GM12878 (cell line): ENCODE measurements around the gene PROSER3. TPM values are rescaled to one million over a fixed set of nuclear protein-coding genes. Genes with fewer than 3 reads are reported as not detected.

Experiments used
- CBFB ChIP-seq: IDR thresholded peaks from 2 replicates; pipeline ENCODE4 v1.6.1; 2016; ENCODE audit warnings: antibody characterized with exemption, low read depth
- KAT2A ChIP-seq: conservative IDR thresholded peaks from 2 replicates; pipeline ENCODE4 v1.6.1; 2011; ENCODE audit warnings: low read depth, low read length; ENCODE audit not compliant: control insufficient read depth
- MXI1 ChIP-seq: fragments of 150-350 bp; IDR thresholded peaks from 2 replicates; pipeline ENCODE4 v1.6.1; 2011; ENCODE audit warnings: low read depth, mild to moderate bottlenecking, inconsistent platforms, low read length, improper control_type of control experiment
- MYC ChIP-seq: IDR thresholded peaks from 2 replicates; pipeline ENCODE4 v1.6.1; 2011; ENCODE audit warnings: mild to moderate bottlenecking, low read length, moderate library complexity, inconsistent platforms; ENCODE audit not compliant: insufficient read depth, insufficient replicate concordance, insufficient read length, severe bottlenecking
- NFYB ChIP-seq: IDR thresholded peaks from 2 replicates; pipeline ENCODE4 v1.6.1; 2011; ENCODE audit warnings: low read depth, mild to moderate bottlenecking, low read length, improper control_type of control experiment, moderate library complexity; ENCODE audit not compliant: insufficient read depth
- POU2F2 ChIP-seq: IDR thresholded peaks from 3 replicates; pipeline ENCODE4 v1.6.1; 2011; ENCODE audit warnings: low read depth, mild to moderate bottlenecking, low read length, borderline replicate concordance
- RFX5 ChIP-seq: IDR thresholded peaks from 2 replicates; pipeline ENCODE4 v1.6.1; 2011; ENCODE audit warnings: low read depth, low read length, improper control_type of control experiment
- SP1 ChIP-seq: IDR thresholded peaks from one replicate; pipeline ENCODE4 v1.6.1; 2011; ENCODE audit warnings: low read depth, low read length
- STAT1 ChIP-seq: fragments of 450-650 bp; conservative IDR thresholded peaks from 2 replicates; pipeline ENCODE4 v1.6.1; 2014; ENCODE audit warnings: antibody characterized with exemption, mild to moderate bottlenecking
- TBL1XR1 ChIP-seq: IDR thresholded peaks from 2 replicates; pipeline ENCODE4 v1.6.1; 2012; ENCODE audit warnings: low read depth, low read length, improper control_type of control experiment
- ZBED1 ChIP-seq: IDR thresholded peaks from 2 replicates; pipeline ENCODE4 v1.6.1; 2016; ENCODE audit warnings: borderline replicate concordance
- polyA plus RNA-seq, 11 experiments: library from polyadenylated mRNA; depleted of rRNA in 4 of 11; unstranded in 6 of 11; stranded (reverse) in 5 of 11; fragments of >200 nt; fragmentation: Nextera tagmentation in 4 of 11; fragmentation: Illumina TruSeq in 1 of 11; extraction: Ambion mirVana in 4 of 11; extraction: Trizol in 1 of 11; gene quantifications; 1 replicate in 1 of 11; 2 replicates in 10 of 11; pipeline versions ENCODE4 v1.2.1 to v1.2.3, GENCODE V29; 2011 to 2016; ENCODE audit warnings: inconsistent platforms in 2 of 11, missing spikeins in 2 of 11, low read depth in 1 of 11
- total RNA-seq, 4 experiments: library from RNA; depleted of rRNA in 3 of 4; stranded (reverse); fragments of >200 nt in 3 of 4; fragmentation: Illumina TruSeq in 1 of 4; extraction: Trizol in 1 of 4; gene quantifications; 2 replicates each; pipeline versions ENCODE4 v1.2.1 to v1.2.3, GENCODE V29; 2013 to 2021
- TF ChIP-seq, protein P1 (sequence below): IDR thresholded peaks from 2 replicates; pipeline ENCODE4 v1.6.1; 2012; ENCODE audit warnings: low read depth, low read length, improper control_type of control experiment
- TF ChIP-seq, protein P2 (sequence below): fragments of 450-650 bp; IDR thresholded peaks from 2 replicates; pipeline ENCODE4 v1.6.1; 2017; ENCODE audit warnings: mild to moderate bottlenecking
- TF ChIP-seq, protein P3 (sequence below): fragments of 450-650 bp; IDR thresholded peaks from 2 replicates; pipeline ENCODE4 v1.6.1; 2017; ENCODE audit warnings: mild to moderate bottlenecking, moderate library complexity
- TF ChIP-seq, protein P4 (sequence below), 3 experiments: IDR thresholded peaks in 2 of 3; conservative IDR thresholded peaks in 1 of 3; 2 replicates each; pipeline ENCODE4 v1.5.1; 2011; ENCODE audit warnings: low read depth in 3 of 3, low read length in 3 of 3, mild to moderate bottlenecking in 3 of 3, control low read depth in 2 of 3, moderate library complexity in 2 of 3, inconsistent platforms in 1 of 3, mixed read lengths in 1 of 3; ENCODE audit not compliant: control insufficient read depth in 2 of 3, insufficient read depth in 1 of 3; ENCODE audit errors: extremely low read depth in 1 of 3
- TF ChIP-seq, protein P5 (sequence below): fragments of 450-650 bp; IDR thresholded peaks from 2 replicates; pipeline ENCODE4 v1.6.1; 2018; ENCODE audit warnings: mild to moderate bottlenecking, low read depth, moderate library complexity; ENCODE audit not compliant: partially characterized antibody

The PROSER3 gene
- total and polyA plus RNA-seq, 10 of the 15 experiments (the other 5 are each of a cell fraction or from before 2014, with no cell fraction given): 0.85 to 25.1 (median 9.6) TPM

- TF ChIP-seq, protein P1, sequence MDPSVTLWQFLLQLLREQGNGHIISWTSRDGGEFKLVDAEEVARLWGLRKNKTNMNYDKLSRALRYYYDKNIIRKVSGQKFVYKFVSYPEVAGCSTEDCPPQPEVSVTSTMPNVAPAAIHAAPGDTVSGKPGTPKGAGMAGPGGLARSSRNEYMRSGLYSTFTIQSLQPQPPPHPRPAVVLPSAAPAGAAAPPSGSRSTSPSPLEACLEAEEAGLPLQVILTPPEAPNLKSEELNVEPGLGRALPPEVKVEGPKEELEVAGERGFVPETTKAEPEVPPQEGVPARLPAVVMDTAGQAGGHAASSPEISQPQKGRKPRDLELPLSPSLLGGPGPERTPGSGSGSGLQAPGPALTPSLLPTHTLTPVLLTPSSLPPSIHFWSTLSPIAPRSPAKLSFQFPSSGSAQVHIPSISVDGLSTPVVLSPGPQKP: peak; percentile 78
- TF ChIP-seq, protein P2, sequence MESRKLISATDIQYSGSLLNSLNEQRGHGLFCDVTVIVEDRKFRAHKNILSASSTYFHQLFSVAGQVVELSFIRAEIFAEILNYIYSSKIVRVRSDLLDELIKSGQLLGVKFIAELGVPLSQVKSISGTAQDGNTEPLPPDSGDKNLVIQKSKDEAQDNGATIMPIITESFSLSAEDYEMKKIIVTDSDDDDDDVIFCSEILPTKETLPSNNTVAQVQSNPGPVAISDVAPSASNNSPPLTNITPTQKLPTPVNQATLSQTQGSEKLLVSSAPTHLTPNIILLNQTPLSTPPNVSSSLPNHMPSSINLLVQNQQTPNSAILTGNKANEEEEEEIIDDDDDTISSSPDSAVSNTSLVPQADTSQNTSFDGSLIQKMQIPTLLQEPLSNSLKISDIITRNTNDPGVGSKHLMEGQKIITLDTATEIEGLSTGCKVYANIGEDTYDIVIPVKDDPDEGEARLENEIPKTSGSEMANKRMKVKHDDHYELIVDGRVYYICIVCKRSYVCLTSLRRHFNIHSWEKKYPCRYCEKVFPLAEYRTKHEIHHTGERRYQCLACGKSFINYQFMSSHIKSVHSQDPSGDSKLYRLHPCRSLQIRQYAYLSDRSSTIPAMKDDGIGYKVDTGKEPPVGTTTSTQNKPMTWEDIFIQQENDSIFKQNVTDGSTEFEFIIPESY: no peak
- TF ChIP-seq, protein P3, sequence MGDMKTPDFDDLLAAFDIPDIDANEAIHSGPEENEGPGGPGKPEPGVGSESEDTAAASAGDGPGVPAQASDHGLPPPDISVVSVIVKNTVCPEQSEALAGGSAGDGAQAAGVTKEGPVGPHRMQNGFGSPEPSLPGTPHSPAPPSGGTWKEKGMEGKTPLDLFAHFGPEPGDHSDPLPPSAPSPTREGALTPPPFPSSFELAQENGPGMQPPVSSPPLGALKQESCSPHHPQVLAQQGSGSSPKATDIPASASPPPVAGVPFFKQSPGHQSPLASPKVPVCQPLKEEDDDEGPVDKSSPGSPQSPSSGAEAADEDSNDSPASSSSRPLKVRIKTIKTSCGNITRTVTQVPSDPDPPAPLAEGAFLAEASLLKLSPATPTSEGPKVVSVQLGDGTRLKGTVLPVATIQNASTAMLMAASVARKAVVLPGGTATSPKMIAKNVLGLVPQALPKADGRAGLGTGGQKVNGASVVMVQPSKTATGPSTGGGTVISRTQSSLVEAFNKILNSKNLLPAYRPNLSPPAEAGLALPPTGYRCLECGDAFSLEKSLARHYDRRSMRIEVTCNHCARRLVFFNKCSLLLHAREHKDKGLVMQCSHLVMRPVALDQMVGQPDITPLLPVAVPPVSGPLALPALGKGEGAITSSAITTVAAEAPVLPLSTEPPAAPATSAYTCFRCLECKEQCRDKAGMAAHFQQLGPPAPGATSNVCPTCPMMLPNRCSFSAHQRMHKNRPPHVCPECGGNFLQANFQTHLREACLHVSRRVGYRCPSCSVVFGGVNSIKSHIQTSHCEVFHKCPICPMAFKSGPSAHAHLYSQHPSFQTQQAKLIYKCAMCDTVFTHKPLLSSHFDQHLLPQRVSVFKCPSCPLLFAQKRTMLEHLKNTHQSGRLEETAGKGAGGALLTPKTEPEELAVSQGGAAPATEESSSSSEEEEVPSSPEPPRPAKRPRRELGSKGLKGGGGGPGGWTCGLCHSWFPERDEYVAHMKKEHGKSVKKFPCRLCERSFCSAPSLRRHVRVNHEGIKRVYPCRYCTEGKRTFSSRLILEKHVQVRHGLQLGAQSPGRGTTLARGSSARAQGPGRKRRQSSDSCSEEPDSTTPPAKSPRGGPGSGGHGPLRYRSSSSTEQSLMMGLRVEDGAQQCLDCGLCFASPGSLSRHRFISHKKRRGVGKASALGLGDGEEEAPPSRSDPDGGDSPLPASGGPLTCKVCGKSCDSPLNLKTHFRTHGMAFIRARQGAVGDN: no peak
- TF ChIP-seq, protein P4, sequence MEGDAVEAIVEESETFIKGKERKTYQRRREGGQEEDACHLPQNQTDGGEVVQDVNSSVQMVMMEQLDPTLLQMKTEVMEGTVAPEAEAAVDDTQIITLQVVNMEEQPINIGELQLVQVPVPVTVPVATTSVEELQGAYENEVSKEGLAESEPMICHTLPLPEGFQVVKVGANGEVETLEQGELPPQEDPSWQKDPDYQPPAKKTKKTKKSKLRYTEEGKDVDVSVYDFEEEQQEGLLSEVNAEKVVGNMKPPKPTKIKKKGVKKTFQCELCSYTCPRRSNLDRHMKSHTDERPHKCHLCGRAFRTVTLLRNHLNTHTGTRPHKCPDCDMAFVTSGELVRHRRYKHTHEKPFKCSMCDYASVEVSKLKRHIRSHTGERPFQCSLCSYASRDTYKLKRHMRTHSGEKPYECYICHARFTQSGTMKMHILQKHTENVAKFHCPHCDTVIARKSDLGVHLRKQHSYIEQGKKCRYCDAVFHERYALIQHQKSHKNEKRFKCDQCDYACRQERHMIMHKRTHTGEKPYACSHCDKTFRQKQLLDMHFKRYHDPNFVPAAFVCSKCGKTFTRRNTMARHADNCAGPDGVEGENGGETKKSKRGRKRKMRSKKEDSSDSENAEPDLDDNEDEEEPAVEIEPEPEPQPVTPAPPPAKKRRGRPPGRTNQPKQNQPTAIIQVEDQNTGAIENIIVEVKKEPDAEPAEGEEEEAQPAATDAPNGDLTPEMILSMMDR (IDR thresholded peaks at IDR 0.05 in 2 of 3, conservative IDR thresholded peaks at IDR 0.05 in 1 of 3; ENCODE audit: control insufficient read depth in 2 of 3, extremely low read depth in 1 of 3, insufficient read depth in 1 of 3, low read depth in 3 of 3, low read length in 3 of 3): no peak
- no peak for TF ChIP-seq NFYB
- TF ChIP-seq, protein P5, sequence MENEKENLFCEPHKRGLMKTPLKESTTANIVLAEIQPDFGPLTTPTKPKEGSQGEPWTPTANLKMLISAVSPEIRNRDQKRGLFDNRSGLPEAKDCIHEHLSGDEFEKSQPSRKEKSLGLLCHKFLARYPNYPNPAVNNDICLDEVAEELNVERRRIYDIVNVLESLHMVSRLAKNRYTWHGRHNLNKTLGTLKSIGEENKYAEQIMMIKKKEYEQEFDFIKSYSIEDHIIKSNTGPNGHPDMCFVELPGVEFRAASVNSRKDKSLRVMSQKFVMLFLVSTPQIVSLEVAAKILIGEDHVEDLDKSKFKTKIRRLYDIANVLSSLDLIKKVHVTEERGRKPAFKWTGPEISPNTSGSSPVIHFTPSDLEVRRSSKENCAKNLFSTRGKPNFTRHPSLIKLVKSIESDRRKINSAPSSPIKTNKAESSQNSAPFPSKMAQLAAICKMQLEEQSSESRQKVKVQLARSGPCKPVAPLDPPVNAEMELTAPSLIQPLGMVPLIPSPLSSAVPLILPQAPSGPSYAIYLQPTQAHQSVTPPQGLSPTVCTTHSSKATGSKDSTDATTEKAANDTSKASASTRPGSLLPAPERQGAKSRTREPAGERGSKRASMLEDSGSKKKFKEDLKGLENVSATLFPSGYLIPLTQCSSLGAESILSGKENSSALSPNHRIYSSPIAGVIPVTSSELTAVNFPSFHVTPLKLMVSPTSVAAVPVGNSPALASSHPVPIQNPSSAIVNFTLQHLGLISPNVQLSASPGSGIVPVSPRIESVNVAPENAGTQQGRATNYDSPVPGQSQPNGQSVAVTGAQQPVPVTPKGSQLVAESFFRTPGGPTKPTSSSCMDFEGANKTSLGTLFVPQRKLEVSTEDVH: no peak
- no peak for TF ChIP-seq KAT2A
- 0 out of 2 replicates have a peak, but pooled peaks have one; percentile 17 for TF ChIP-seq RFX5
- peak; percentile 56; the same call in 1 of the 2 replicates for TF ChIP-seq STAT1
- no peak for TF ChIP-seq MYC
- peak; percentile 34; the same call in 1 of the 3 replicates for TF ChIP-seq POU2F2
- no peak for TF ChIP-seq ZBED1
- peak; percentile 26 for TF ChIP-seq SP1
- TF ChIP-seq MXI1: peak; percentile 57
- no peak for TF ChIP-seq CBFB
- TF ChIP-seq TBL1XR1: 0 out of 2 replicates have a peak, but pooled peaks have one; percentile 30
These were observed 12.5 kb upstream of the PROSER3 start, which contains the start of the genes PSENEN and U2AF1L4 (continued) for GRCh38 chr19:35745328-35746086.
